ENCODE results near the gene AMY1A.
"Not testable (repeated sequence)": the region's sequence is repeated elsewhere in the genome, so short reads cannot be mapped to it uniquely, and the experiment has no call there.

DNA sequence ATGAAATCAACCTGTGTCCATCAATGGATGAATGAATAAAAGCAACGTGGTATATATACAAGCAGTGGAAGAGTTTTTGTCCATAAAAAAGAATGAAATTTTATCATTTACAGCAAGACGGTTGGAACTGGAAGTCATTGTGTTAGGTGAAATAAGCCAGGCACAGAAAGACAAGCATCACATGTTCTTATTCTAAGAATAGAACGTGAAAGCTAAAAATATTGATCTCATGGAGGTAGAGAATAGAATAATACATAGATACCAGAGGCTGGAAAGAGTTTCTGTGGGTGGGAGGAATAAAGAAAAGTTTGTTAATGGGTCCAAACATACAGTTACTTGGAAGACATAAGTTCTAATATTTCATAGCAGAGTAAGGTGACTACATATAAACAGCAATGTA, 54.8 kb downstream of the AMY1A start:
- not testable (repeated sequence) for TF ChIP-seq POLR2AphosphoS5 (IDR thresholded peaks at IDR 0.05); EP300 (IDR thresholded peaks at IDR 0.05); POLR2A (IDR thresholded peaks at IDR 0.05; ENCODE audit: low read depth)
- TF ChIP-seq, protein P1, sequence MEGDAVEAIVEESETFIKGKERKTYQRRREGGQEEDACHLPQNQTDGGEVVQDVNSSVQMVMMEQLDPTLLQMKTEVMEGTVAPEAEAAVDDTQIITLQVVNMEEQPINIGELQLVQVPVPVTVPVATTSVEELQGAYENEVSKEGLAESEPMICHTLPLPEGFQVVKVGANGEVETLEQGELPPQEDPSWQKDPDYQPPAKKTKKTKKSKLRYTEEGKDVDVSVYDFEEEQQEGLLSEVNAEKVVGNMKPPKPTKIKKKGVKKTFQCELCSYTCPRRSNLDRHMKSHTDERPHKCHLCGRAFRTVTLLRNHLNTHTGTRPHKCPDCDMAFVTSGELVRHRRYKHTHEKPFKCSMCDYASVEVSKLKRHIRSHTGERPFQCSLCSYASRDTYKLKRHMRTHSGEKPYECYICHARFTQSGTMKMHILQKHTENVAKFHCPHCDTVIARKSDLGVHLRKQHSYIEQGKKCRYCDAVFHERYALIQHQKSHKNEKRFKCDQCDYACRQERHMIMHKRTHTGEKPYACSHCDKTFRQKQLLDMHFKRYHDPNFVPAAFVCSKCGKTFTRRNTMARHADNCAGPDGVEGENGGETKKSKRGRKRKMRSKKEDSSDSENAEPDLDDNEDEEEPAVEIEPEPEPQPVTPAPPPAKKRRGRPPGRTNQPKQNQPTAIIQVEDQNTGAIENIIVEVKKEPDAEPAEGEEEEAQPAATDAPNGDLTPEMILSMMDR (IDR thresholded peaks at IDR 0.05), result not testable (repeated sequence)
